HG03097 (cell line): ENCODE measurements around the gene ARHGAP24.

Experiments used
- ATAC-seq: cut with Tn5 transposase; IDR thresholded peaks from one replicate; pipeline ENCODE4 v1.9.1; 2021; ENCODE audit not compliant: unreplicated experiment, low FRiP score

Gene ARHGAP24

DNA sequence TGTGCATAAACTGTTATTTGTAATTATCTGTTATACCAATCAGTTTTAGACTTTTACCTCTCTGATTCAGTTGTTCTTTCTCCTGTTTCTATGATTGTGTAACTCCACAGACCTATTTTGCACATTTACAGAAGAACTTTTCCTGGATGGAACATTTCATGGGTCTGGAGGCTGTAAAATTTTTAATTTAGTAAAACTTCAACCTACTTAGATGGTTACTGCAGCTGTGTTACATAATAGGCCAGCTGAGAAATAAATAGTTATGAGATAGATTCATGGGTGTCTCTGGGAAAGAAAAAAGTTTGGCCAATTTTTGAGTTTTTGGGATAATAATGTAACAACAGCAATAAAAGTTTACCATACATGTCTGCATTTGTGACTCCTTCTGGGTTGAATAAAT, 253.5 kb downstream of the ARHGAP24 start:
- no peak for ATAC-seq

DNA sequence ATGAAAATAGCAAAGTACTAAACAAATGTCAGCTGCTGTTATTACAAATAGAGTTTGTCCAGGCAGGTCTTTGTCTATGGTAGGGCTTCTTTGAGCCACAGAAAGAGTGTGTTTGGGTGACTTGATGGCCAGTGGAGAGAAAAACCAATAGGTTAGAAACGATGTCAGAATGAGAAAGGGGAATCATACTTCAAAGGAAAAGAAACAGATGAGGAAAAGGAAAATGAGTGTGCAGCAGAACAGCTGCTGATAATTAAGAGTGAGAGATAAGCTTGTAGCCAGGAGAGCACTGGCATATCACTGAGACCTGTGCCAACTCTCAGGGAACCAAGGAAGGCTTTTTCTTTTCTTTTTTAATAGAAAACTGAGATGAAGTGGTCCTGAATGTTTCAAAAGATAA, 257.2 kb downstream of the ARHGAP24 start:
- ATAC-seq, result peak; percentile 81

GRCh38 chr4:85733798-85734197, 258.8 kb downstream of the ARHGAP24 start:
- ATAC-seq, result no peak

DNA sequence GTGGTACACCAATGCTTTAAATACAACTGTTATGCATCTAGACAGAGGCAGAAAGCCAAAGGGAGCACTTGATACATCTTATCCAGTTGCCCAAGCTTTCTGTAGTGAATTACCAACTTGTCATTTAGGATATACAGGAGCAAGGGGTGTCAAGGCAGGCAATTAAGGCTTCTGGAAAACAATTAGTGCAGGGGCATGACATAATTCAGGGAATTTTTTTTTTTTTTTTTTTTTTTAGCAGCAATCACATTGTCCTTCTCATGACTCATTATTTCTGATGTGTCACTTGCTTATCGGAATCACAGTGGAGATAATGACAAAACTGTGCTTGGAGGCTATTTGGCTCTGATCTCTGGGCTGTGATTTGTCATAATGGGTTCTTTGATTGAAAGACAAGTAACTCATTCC, 259.5 kb downstream of the ARHGAP24 start:
- no peak for ATAC-seq

DNA sequence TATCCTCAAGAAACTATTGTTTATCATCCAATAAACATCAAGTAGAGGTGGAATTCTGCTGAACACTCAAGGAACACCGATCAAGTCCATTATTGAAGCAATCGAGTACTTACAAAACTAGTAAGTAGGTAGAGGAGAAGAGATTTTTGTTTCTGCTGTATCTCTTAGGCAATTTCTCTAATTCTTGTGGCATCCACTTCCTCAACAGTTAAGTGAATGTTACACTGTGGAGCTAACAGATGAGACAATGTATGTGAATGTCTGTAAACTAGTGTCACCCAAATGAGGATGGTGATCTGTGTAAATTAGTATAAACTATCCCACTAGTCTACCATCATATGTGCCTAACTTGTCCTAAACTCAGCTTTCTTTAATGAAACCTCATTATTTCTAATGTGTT, 261.6 kb downstream of the ARHGAP24 start:
- ATAC-seq, result no peak

DNA sequence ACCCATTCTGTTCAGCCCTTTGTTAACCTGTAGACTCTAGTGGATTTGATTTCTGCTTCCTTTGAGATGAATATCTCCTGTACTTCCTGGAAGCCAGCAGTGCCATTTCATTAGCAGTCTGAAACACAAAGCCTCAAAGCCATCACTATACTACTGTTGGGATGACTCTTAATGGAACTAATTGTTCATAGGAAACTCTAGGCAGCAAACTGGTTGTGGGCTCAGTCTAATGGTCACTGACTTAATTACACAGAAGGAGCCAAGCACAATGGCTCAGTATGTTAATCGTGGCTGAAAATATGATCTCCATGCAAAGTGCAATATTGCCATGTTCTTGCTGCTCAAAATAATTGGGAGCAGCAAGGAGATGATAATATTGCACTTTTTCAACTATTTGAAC, 262.3 kb downstream of the ARHGAP24 start:
- no peak for ATAC-seq

DNA sequence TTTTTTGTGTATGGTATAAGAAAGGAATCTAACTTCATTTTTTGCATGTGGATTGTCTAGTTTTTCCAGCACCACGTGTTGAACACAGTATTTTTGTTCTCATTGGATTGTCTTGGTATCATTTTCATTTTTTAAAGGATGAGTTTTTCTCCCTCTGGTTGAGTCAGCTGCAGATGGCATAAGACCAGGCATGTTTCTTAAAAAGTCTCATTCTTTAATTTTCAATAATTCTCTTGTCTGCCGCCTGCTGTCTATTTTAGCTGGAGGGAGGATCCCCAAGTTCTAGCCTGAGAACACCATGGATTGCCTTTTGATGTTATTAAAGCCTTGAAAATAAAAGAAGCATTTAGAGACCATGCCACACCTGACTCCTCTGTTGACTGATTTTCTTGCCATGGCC, 263.8 kb downstream of the ARHGAP24 start:
- no peak for ATAC-seq

DNA sequence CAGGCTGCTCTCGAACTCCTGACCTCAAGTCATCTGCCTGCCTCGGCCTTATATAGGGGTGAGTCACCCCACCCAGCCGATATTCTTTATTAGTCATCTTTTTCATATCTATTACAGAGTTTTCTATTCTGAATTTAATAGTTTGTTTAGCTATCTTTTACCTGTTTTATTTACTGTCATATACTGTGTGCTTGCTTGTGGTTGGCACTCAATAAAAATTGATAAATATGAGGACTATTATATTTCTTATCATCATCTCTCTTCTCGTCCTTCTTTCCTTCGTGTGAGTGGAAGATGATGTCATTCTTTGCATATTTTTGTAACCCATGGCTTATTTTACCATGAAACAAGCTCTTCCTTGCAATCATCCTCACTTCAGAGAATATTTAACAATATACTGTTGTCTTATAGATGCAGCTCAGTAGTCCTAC, 265.5 kb downstream of the ARHGAP24 start:
- no peak for ATAC-seq

- no peak for ATAC-seq
Measured at GRCh38 chr4:85741381-85741780, 266.4 kb downstream of the ARHGAP24 start.

DNA sequence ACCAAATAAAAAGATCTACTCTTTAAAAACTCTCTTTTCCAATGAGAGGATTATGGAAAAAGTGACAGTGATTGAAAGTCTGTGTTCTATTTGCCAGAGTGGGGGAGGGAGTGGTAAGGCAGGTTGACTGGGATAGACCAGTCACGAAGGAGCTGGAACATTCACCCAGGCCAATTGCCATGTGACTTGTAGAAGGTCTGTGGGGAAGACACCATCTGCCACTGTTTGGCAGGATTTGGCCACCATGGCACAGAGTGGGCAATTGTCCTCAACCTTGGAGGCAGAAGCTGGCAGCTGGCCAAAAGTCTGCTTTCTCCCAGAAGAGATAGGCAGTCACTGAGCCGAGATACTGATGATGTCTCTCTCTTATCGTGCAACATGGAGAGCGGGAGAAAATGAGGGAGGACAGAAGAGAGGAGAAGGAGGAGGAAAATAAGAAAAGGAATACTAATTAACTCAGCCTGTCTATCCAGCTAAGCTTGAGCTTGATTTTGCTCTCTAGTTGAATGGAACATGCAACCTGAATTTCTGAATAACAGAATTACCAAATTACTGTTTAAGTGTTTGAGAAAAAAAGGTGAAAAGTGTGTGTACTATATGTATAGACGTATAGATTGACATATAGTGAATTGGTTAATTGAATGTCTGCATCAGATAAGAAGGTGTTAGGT, 267.1 kb downstream of the ARHGAP24 start:
- ATAC-seq, result no peak

- ATAC-seq, result no peak
Measured at GRCh38 chr4:85744950-85745349, 270.0 kb downstream of the ARHGAP24 start.

- no peak for ATAC-seq
Measured at GRCh38 chr4:85745939-85746338, 271.0 kb downstream of the ARHGAP24 start.

DNA sequence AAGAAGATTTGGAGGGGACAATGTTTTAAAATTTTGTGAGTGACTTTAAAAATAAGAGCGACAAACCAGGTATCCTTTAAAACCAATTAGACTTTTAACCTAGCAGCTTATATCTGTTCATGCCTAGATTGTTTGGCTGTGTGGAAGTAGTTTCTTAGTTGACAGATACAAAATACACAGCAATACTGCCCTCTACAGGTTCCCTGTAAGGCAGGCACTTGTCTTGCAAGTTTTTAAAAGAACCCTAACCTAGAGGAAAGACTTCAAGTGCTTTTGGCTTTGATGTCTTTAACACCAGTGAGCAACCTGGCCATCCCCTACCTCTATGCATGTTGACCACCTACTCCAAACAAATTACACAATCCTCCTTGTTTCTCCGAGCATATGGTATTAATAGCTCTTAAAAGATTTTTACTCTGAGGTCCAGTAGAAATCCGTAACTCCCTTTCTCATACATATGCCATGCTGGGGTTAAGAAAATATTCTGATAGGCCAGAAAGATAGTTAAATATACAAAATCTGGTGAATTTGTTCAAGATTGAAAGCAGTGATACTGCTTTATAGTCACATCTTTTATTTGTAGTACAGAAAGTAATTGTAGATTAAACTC, 273.0 kb downstream of the ARHGAP24 start:
- peak; percentile 72 for ATAC-seq

GRCh38 chr4:85748654-85749053, 273.7 kb downstream of the ARHGAP24 start:
- no peak for ATAC-seq

DNA sequence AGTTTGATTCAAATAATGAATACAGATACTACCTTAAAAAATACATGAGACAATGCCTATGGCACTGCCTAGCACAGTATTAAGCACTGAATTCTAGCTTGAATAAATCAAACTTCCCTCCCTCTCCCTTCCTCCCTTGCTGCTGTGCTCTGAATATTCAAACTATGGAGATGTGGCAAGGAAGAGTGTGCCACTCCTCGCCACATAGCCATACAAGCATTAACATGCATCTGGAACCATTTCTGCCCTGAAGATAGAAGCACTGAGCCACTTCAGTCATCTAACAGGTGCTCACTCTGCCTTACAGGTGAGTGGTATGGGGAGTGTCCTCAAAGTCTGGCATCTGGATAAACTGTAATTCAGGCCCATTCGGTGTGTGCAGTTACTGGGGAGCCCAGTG, 276.9 kb downstream of the ARHGAP24 start:
- no peak for ATAC-seq

DNA sequence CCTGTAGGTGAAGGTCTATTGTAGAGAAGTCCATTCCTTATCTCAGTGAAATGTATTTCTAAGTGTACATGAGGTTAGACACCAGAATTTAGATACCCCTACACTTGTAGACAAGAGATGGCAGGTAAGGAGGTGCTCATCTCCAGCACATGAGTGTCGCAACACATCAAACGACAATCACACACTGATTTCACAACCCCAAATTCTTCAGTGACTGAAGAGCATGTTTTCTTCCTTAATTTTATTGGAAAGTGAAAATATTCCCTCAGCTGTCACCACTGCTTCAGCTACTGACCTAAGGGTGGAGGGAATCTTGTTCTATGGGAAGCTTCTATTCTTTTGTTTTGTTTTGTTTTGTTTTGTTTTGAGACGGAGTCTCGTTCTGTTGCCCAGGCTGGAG, 280.3 kb downstream of the ARHGAP24 start:
- ATAC-seq, result no peak

- ATAC-seq, result no peak
Measured at GRCh38 chr4:85756938-85757337, 282.0 kb downstream of the ARHGAP24 start.

DNA sequence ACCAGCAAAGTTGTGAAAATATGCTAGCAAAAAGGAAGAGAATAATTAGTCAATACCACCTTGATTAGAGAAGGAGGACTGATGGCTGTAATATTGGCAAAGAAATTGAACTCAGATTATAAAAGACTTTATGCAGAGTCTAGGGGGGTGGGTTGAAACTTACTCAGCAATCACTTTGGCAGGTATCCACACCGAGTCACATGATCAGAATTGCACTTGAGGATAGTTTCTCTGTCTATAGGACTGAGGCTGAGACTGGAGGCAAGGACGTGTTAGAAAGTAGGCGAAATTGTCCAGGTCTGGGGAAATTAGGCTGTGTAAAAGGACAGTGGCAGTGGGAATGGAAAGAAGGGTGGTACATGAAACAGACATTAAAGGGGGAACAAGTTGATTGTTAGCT, 284.4 kb downstream of the ARHGAP24 start:
- ATAC-seq, result no peak

DNA sequence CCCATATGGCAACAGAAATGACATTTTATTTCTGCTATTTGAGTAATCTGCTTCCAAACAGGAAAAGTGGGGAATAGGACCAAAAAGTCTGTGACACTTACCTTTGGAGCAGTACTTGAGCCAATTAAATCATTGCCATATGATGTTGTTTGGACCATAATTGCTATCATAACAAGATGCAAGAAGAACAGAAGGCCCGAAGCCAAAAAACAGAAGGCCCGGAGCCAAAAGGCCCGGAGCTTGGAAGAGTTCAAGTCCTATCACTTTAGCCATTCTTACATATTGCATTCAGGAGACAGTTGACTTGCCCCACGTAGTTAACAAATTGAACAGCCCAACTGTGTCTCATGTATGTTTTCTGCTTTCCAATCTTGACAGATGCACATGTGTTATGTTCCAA, 285.6 kb downstream of the ARHGAP24 start:
- no peak for ATAC-seq

- no peak for ATAC-seq
Measured at GRCh38 chr4:85761803-85762528, 287.0 kb downstream of the ARHGAP24 start.

- ATAC-seq, result no peak
Measured at GRCh38 chr4:85762529-85762871, 287.6 kb downstream of the ARHGAP24 start.

GRCh38 chr4:85763202-85763601, 288.3 kb downstream of the ARHGAP24 start:
- no peak for ATAC-seq
